ENCODE data around the gene PPP2R3A.

DNA sequence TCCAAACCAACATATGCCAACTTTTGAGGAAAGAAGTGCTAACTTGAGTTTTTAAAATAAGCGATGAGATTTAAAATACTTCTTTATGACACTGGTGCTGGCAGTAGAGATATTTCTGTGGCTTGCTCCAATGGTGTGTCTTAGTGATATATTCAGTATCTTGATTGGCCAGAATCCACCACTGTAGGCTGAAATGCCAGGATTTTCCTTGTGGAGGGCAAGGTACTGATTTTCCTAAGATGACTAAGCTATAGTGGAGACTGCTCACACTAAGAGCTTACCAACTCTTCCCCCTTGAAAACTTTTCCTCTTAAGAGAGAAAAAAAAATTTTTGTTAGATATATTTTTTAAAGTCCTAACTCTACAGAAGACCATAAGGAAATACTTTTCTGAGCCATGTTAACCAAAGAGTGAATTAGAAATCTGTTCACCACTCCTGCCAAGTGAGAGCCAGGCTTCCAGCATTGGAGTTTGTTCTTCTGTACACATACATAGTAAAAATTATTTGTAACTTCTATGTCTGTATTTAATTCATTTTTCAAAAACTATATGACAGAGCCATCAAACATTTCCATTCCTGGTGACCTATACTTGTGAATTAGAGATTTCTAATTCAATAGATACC, 109.1 kb downstream of the PPP2R3A start:
- TF ChIP-seq, protein P1, sequence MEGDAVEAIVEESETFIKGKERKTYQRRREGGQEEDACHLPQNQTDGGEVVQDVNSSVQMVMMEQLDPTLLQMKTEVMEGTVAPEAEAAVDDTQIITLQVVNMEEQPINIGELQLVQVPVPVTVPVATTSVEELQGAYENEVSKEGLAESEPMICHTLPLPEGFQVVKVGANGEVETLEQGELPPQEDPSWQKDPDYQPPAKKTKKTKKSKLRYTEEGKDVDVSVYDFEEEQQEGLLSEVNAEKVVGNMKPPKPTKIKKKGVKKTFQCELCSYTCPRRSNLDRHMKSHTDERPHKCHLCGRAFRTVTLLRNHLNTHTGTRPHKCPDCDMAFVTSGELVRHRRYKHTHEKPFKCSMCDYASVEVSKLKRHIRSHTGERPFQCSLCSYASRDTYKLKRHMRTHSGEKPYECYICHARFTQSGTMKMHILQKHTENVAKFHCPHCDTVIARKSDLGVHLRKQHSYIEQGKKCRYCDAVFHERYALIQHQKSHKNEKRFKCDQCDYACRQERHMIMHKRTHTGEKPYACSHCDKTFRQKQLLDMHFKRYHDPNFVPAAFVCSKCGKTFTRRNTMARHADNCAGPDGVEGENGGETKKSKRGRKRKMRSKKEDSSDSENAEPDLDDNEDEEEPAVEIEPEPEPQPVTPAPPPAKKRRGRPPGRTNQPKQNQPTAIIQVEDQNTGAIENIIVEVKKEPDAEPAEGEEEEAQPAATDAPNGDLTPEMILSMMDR (IDR thresholded peaks at IDR 0.05; ENCODE audit: extremely low read depth in 1 of 2, insufficient read depth in 1 of 2, low read depth in 1 of 2, low read length in 2 of 2), result no peak
- no peak for TF ChIP-seq POLR2A (IDR thresholded peaks at IDR 0.05; ENCODE audit: low read depth, low read length)
- TF ChIP-seq JUN (IDR thresholded peaks at IDR 0.05; ENCODE audit: borderline replicate concordance, insufficient read depth, insufficient read length, low read depth), result no peak
- no peak for TF ChIP-seq POLR2AphosphoS5 (IDR thresholded peaks at IDR 0.05; ENCODE audit: insufficient read depth, low read depth, low read length)
- no peak for TF ChIP-seq MYC (IDR thresholded peaks at IDR 0.05; ENCODE audit: low read depth, low read length)
- TF ChIP-seq EZH2 (IDR thresholded peaks at IDR 0.05; ENCODE audit: borderline replicate concordance, low read depth, low read length, severe bottlenecking), result no peak
- TF ChIP-seq, protein P2, sequence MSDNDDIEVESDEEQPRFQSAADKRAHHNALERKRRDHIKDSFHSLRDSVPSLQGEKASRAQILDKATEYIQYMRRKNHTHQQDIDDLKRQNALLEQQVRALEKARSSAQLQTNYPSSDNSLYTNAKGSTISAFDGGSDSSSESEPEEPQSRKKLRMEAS (IDR thresholded peaks at IDR 0.05; ENCODE audit: insufficient read depth, insufficient read length), result no peak

All from endothelial cell of umbilical vein (primary cell).